Stimulated activated CD8-positive, alpha-beta memory T cell treated with anti-CD3 and anti-CD28 coated beads, Interleukin-4, amount 100 ng/mL, for 4 hours (primary cell): ENCODE results near the gene TBC1D22B.

Experiments
- DNase-seq, 2 donors: peaks; one replicate each; pipeline ENCODE4 v3.0.0-alpha.2; 2020; ENCODE audit warnings: low read depth in 2 of 2, low spot score in 1 of 2

Gene TBC1D22B

GRCh38 chr6:37257634-37258404 is at the start of gene TBC1D22B, which contains the start of gene TMEM217:
Gene TBC1D22B, plus strand, starts transcription at chr6:37257772. Its CDS starts 146 bp downstream, at chr6:37257918.
Gene TMEM217, minus strand, starts transcription at chr6:37258144. Its CDS starts 39,114 bp downstream, at chr6:37219030.
- DNase-seq: peak; percentile 85 to 91

GRCh38 chr6:37207903-37208456 is 49.6 kb upstream of the TBC1D22B start:
- peak; percentile 75 to 85 for DNase-seq

- no peak for DNase-seq
Observed at GRCh38 chr6:37208793-37209192, 48.8 kb upstream of the TBC1D22B start.

- DNase-seq: no peak
Observed at GRCh38 chr6:37209461-37210205, 47.9 kb upstream of the TBC1D22B start.

GRCh38 chr6:37210313-37210968 is 47.1 kb upstream of the TBC1D22B start:
- DNase-seq: peak; percentile 50 to 75

GRCh38 chr6:37212268-37212667 is 45.3 kb upstream of the TBC1D22B start:
- no peak for DNase-seq

GRCh38 chr6:37218061-37218460 is 39.5 kb upstream of the TBC1D22B start:
- DNase-seq: no peak

- no peak for DNase-seq
Observed at GRCh38 chr6:37218511-37218910, 39.1 kb upstream of the TBC1D22B start.

- no peak for DNase-seq
Observed at GRCh38 chr6:37221585-37222124, 35.9 kb upstream of the TBC1D22B start.

- peak in 1 of 2 donors; percentile 30 for DNase-seq
Observed at GRCh38 chr6:37222125-37222967, 35.2 kb upstream of the TBC1D22B start.

- no peak for DNase-seq
Observed at GRCh38 chr6:37222992-37223391, 34.6 kb upstream of the TBC1D22B start.

GRCh38 chr6:37225350-37226169 is 32.0 kb upstream of the TBC1D22B start:
- no peak for DNase-seq

- DNase-seq: no peak
Observed at GRCh38 chr6:37230104-37230503, 27.5 kb upstream of the TBC1D22B start.

GRCh38 chr6:37232430-37233017 is 25.0 kb upstream of the TBC1D22B start:
- DNase-seq: no peak

GRCh38 chr6:37233541-37233940 is 24.0 kb upstream of the TBC1D22B start:
- no peak for DNase-seq

- DNase-seq: no peak
Observed at GRCh38 chr6:37236921-37237320, 20.7 kb upstream of the TBC1D22B start.

GRCh38 chr6:37237789-37238188 is 19.8 kb upstream of the TBC1D22B start:
- DNase-seq: no peak

- DNase-seq: no peak
Observed at GRCh38 chr6:37238381-37238780, 19.2 kb upstream of the TBC1D22B start.

GRCh38 chr6:37239526-37239925 is 18.0 kb upstream of the TBC1D22B start:
- DNase-seq: no peak
